GM21737 (cell line): ENCODE measurements around the gene PRKCZ.

Source experiments
- ATAC-seq: cut with Tn5 transposase; IDR thresholded peaks from one replicate; pipeline ENCODE4 v1.9.1; 2021; ENCODE audit warnings: mild to moderate bottlenecking, moderate library complexity; ENCODE audit not compliant: unreplicated experiment

The PRKCZ gene

DNA sequence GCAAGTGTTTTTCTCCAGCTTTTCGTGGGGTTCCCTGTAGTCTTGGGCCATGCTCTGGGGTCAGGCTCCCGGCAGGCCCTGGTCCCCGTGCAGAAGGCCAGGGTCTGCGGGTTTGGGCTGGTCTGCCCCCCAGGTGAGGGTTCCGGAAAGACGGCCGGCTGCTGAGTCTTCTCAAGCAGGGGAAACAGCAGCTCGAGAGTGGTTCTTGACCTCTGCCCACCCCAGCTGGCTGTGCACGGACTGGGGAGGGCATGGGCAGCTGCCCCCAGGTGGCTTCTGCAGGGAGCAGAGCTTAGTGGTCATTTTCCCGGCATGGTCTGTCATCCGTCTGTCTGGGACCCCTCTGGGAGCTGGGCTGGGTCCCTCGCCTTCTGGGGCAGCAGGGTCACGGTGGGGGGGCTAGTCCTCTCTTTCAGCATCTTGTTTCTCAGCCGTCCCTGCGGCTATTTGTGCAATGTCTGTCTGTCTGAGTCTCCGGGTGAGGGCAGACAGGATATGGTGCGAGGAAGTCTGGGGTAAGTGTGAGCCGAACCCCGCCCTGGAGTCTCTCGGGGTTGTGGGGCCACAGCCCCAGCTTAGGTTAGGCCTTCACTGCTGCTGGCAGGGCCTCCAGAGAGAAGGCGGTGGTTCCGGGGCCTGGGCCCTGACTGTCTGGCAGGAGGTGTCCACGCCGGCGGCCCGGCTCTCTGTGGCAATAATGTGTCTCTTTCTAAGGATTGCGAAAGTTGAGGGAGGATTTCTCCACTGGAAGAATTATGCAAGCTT lies 184.0 kb downstream of the PRKCZ start:
- ATAC-seq = no peak

DNA sequence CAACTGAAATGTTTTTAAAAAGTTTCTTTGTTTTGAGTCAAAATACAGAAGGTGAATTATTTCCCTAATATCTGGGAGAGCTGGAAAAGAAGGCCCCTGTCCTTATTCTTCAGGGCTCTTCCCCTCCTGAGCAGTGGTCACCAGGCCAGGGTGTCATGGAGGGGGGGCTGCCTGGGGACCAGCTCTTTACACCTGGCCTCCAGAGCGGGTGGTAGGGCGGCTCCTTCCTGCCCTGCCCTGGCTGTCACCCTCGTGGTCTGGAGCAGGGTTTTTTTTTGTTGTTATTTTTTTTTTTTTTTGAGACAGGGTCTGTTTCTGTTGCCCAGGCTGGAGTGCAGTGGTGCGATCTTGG lies 184.5 kb downstream of the PRKCZ start:
- ATAC-seq = no peak
